H1 (cell line): Measurements from ENCODE around the gene LARP6. TPM values are rescaled to one million over a fixed set of nuclear protein-coding genes. Genes with fewer than 3 reads are reported as not detected.

Experiments
- CTCF ChIA-PET: fragments of 300-600 bp; sonication (Branson Sonifier 250); formaldehyde crosslinking; loops from one replicate; lab custom pipeline; 2021; ENCODE audit not compliant: partially characterized antibody; lab: Charles Lee
- POLR2A ChIA-PET: fragments of 300-600 bp; sonication (Branson Sonifier 250); formaldehyde crosslinking; loops from one replicate; lab custom pipeline; 2021; ENCODE audit warnings: inconsistent platforms; ENCODE audit not compliant: partially characterized antibody; lab: Charles Lee
- DNase-seq, 2 experiments: peaks; one replicate each; pipeline versions ENCODE4 v3.0.0 to v3.0.0-alpha.2; 2010 to 2022; ENCODE audit warnings: low spot score in 2 of 2, low read depth in 1 of 2, mixed read lengths in 1 of 2
- FAIRE-seq: peaks from 2 replicates; lab custom pipeline; 2011; peaks lifted over from hg19 to GRCh38; lab: Jason Lieb, UNC
- H2AFZ ChIP-seq: 2 replicates; pipeline ENCODE4 v1.8.1; 2012; ENCODE audit warnings: low read length, inconsistent platforms
- H2AK5ac ChIP-seq: 2 replicates; pipeline ENCODE4 v1.6.1; 2013; ENCODE audit warnings: low read depth, low read length
- H2BK120ac ChIP-seq: replicated peaks from 2 replicates; pipeline ENCODE3; 2013; ENCODE audit warnings: low read depth, low read length, inconsistent platforms
- H2BK12ac ChIP-seq: 2 replicates; pipeline ENCODE4 v1.6.1; 2013; ENCODE audit warnings: low read depth, low read length
- H2BK15ac ChIP-seq: 2 replicates; pipeline ENCODE4 v1.6.1; 2013; ENCODE audit warnings: low read length
- H2BK20ac ChIP-seq: 2 replicates; pipeline ENCODE4 v1.6.1; 2013; ENCODE audit warnings: low read length
- H2BK5ac ChIP-seq: 2 replicates; pipeline ENCODE4 v1.6.1; 2013; ENCODE audit warnings: low read depth, low read length
- H3K14ac ChIP-seq: 2 replicates; pipeline ENCODE4 v1.6.1; 2013; ENCODE audit warnings: inconsistent platforms; ENCODE audit not compliant: insufficient read length
- H3K18ac ChIP-seq: 2 replicates; pipeline ENCODE4 v1.6.1; 2013; ENCODE audit warnings: low read length; ENCODE audit errors: extremely low read depth
- H3K23ac ChIP-seq: 2 replicates; pipeline ENCODE4 v1.6.1; 2013; ENCODE audit warnings: inconsistent platforms; ENCODE audit not compliant: insufficient read length
- H3K23me2 ChIP-seq: 2 replicates; pipeline ENCODE4 v1.6.1; 2013; ENCODE audit warnings: low read depth, low read length
- H3K27ac ChIP-seq: 2 replicates; pipeline ENCODE4 v1.6.1; 2011; ENCODE audit warnings: low read depth, low read length, inconsistent platforms
- H3K27me3 ChIP-seq, 4 experiments: replicated peaks in 1 of 4; 1 replicate in 1 of 4; 2 replicates in 3 of 4; pipeline versions ENCODE4 v1.6.1 to v1.8.1; 2011 to 2013; ENCODE audit warnings: low read length in 3 of 4, mild to moderate bottlenecking in 3 of 4, inconsistent platforms in 2 of 4, mixed read lengths in 2 of 4, moderate library complexity in 1 of 4; ENCODE audit not compliant: control insufficient read depth in 3 of 4, insufficient read depth in 3 of 4; ENCODE audit errors: extremely low read depth in 1 of 4
- H3K36me3 ChIP-seq, 4 experiments: 2 replicates each; pipeline versions ENCODE4 v1.6.1 to v1.8.1; 2011 to 2013; ENCODE audit warnings: mild to moderate bottlenecking in 4 of 4, low read length in 3 of 4, moderate library complexity in 2 of 4, control low read depth in 1 of 4, inconsistent platforms in 1 of 4; ENCODE audit not compliant: insufficient read depth in 4 of 4, control insufficient read depth in 2 of 4
- H3K4ac ChIP-seq: replicated peaks from 2 replicates; pipeline ENCODE3; 2013; ENCODE audit warnings: low read length, low read depth, mixed read lengths, inconsistent platforms; ENCODE audit not compliant: insufficient read length
- H3K4me1 ChIP-seq, 4 experiments: replicated peaks in 1 of 4; 1 replicate in 1 of 4; 2 replicates in 3 of 4; pipeline versions ENCODE4 v1.6.1 to v1.8.1; 2011 to 2013; ENCODE audit warnings: low read length in 3 of 4, inconsistent platforms in 2 of 4, mixed read lengths in 1 of 4; ENCODE audit not compliant: insufficient read depth in 4 of 4, control insufficient read depth in 3 of 4
- H3K4me2 ChIP-seq, 2 experiments: 2 replicates each; pipeline versions ENCODE4 v1.6.1 to v1.8.1; 2011 to 2013; ENCODE audit warnings: low read depth in 2 of 2, low read length in 2 of 2, control low read depth in 1 of 2, inconsistent platforms in 1 of 2, mild to moderate bottlenecking in 1 of 2; ENCODE audit not compliant: insufficient read depth in 1 of 2
- H3K4me3 ChIP-seq, 4 experiments: fragments of 200-600, 300-600 bp in 1 of 4; sonication (generic), shearing (Covaris generic), sonication (Bioruptor Twin) in 1 of 4; 2 replicates each; pipeline versions ENCODE4 v1.5.1 to v1.8.1; 2011 to 2016; ENCODE audit warnings: low read length in 4 of 4, low read depth in 3 of 4, control low read depth in 2 of 4, inconsistent platforms in 2 of 4, mild to moderate bottlenecking in 2 of 4, mixed read lengths in 1 of 4, moderate library complexity in 1 of 4; ENCODE audit not compliant: insufficient read depth in 2 of 4; ENCODE audit errors: extremely low read depth in 1 of 4
- H3K56ac ChIP-seq: replicated peaks from 2 replicates; pipeline ENCODE3; 2013; ENCODE audit warnings: low read depth, mild to moderate bottlenecking, mixed read lengths, low read length, inconsistent platforms; ENCODE audit not compliant: insufficient read length
- H3K79me1 ChIP-seq: 2 replicates; pipeline ENCODE4 v1.6.1; 2013; ENCODE audit warnings: low read depth, low read length, control low read depth
- H3K79me2 ChIP-seq, 2 experiments: 2 replicates each; pipeline versions ENCODE4 v1.6.1 to v1.8.1; 2012 to 2013; ENCODE audit warnings: low read length in 2 of 2, mild to moderate bottlenecking in 2 of 2, inconsistent platforms in 1 of 2; ENCODE audit not compliant: insufficient read depth in 2 of 2, control insufficient read depth in 1 of 2
- H3K9ac ChIP-seq, 4 experiments: replicated peaks in 1 of 4; 1 replicate in 1 of 4; 2 replicates in 3 of 4; pipeline versions ENCODE4 v1.6.1 to v1.8.1; 2011 to 2013; ENCODE audit warnings: low read depth in 3 of 4, low read length in 3 of 4, control low read depth in 2 of 4, mild to moderate bottlenecking in 2 of 4, moderate library complexity in 2 of 4, inconsistent platforms in 1 of 4; ENCODE audit errors: extremely low read depth in 1 of 4
- H3K9me3 ChIP-seq, 2 experiments: 2 replicates each; pipeline versions ENCODE4 v1.6.1 to v1.8.1; 2012 to 2013; ENCODE audit warnings: mild to moderate bottlenecking in 2 of 2, moderate library complexity in 2 of 2, control low read depth in 1 of 2, inconsistent platforms in 1 of 2, low read depth in 1 of 2, low read length in 1 of 2, mixed read lengths in 1 of 2; ENCODE audit not compliant: insufficient read depth in 2 of 2
- H4K20me1 ChIP-seq, 2 experiments: replicated peaks in 1 of 2; 2 replicates each; pipeline versions ENCODE3 to v1.8.1; 2011 to 2013; ENCODE audit warnings: inconsistent platforms in 2 of 2, low read length in 2 of 2, mild to moderate bottlenecking in 1 of 2; ENCODE audit not compliant: insufficient read depth in 2 of 2, control insufficient read depth in 1 of 2
- H4K5ac ChIP-seq: 2 replicates; pipeline ENCODE4 v1.6.1; 2013; ENCODE audit warnings: low read length, low read depth, mixed read lengths, inconsistent platforms; ENCODE audit not compliant: insufficient read length
- H4K8ac ChIP-seq: 2 replicates; pipeline ENCODE4 v1.8.0; 2013; ENCODE audit warnings: mild to moderate bottlenecking, moderate library complexity, low read length, inconsistent platforms; ENCODE audit not compliant: insufficient read depth; ENCODE audit errors: extremely low read depth
- H4K91ac ChIP-seq: replicated peaks from 2 replicates; pipeline ENCODE3; 2013; ENCODE audit warnings: low read length, mixed read lengths, inconsistent platforms; ENCODE audit not compliant: insufficient read length
- BRCA1 ChIP-seq: IDR thresholded peaks from 2 replicates; pipeline ENCODE4 v1.6.1; 2012; ENCODE audit warnings: low read depth, low read length, improper control_type of control experiment
- CBX5 ChIP-seq: fragments of 300-800, 300-1000 bp; sonication (generic); IDR thresholded peaks from 2 replicates; pipeline ENCODE4 v1.7.1; 2016; ENCODE audit warnings: antibody characterized with exemption, low read length, low read depth
- CBX8 ChIP-seq: fragments of 300-800, 300-1000 bp; sonication (generic); IDR thresholded peaks from 2 replicates; pipeline ENCODE4 v1.7.1; 2016; ENCODE audit warnings: low read depth, low read length, borderline replicate concordance
- CHD2 ChIP-seq: IDR thresholded peaks from 2 replicates; pipeline ENCODE4 v1.6.1; 2012; ENCODE audit warnings: low read length, improper control_type of control experiment
- EGR1 ChIP-seq: IDR thresholded peaks from 2 replicates; pipeline ENCODE4 v1.6.1; 2011; ENCODE audit warnings: low read depth, low read length, borderline replicate concordance
- GTF2F1 ChIP-seq: IDR thresholded peaks from 2 replicates; pipeline ENCODE4 v1.6.1; 2012; ENCODE audit warnings: low read depth, low read length, improper control_type of control experiment, borderline replicate concordance
- JUND ChIP-seq: IDR thresholded peaks from 2 replicates; pipeline ENCODE4 v1.6.1; 2011; ENCODE audit warnings: mild to moderate bottlenecking, improper control_type of control experiment, low read length
- MAX ChIP-seq: IDR thresholded peaks from 2 replicates; pipeline ENCODE4 v1.6.1; 2012; ENCODE audit warnings: inconsistent platforms
- NANOG ChIP-seq: IDR thresholded peaks from 2 replicates; pipeline ENCODE4 v1.6.1; 2011; ENCODE audit warnings: low read length, low read depth, mild to moderate bottlenecking, inconsistent platforms; ENCODE audit not compliant: insufficient read depth, poor library complexity, severe bottlenecking
- NRF1 ChIP-seq: IDR thresholded peaks from 2 replicates; pipeline ENCODE4 v1.6.1; 2011; ENCODE audit warnings: mild to moderate bottlenecking, low read depth, low read length, improper control_type of control experiment
- RBBP5 ChIP-seq: IDR thresholded peaks from 2 replicates; pipeline ENCODE4 v1.7.1; 2012; ENCODE audit warnings: low read depth, mild to moderate bottlenecking, inconsistent platforms, low read length, moderate library complexity, borderline replicate concordance
- SIX5 ChIP-seq: IDR thresholded peaks from 2 replicates; pipeline ENCODE4 v1.6.1; 2011; ENCODE audit warnings: mild to moderate bottlenecking, low read depth, low read length
- SP2 ChIP-seq: IDR thresholded peaks from 2 replicates; pipeline ENCODE4 v1.6.1; 2012; ENCODE audit warnings: mild to moderate bottlenecking, low read length, inconsistent platforms
- SRF ChIP-seq: IDR thresholded peaks from 2 replicates; pipeline ENCODE4 v1.6.1; 2011; ENCODE audit warnings: mild to moderate bottlenecking, low read depth, low read length, moderate library complexity
- TAF1 ChIP-seq: IDR thresholded peaks from 2 replicates; pipeline ENCODE4 v1.6.1; 2011; ENCODE audit warnings: mild to moderate bottlenecking, low read depth, low read length
- YY1 ChIP-seq: IDR thresholded peaks from 2 replicates; pipeline ENCODE4 v1.6.1; 2011; ENCODE audit warnings: low read depth, mild to moderate bottlenecking, low read length
- WGBS, 2 experiments: shearing (Covaris generic) in 1 of 2; methylation state at CpG; one replicate each; pipeline versions ENCODE4 v1.1.6 to v1.1.7; 2013 to 2015; ENCODE audit warnings: low lambda C conversion rate in 2 of 2, mixed read lengths in 2 of 2, inconsistent platforms in 1 of 2, low coverage in 1 of 2, missing lambda C conversion rate in 1 of 2; ENCODE audit not compliant: insufficient replicate concordance in 2 of 2, insufficient coverage in 1 of 2, insufficient read length in 1 of 2; ENCODE audit errors: extremely low coverage in 1 of 2, missing lambda C conversion rate in 1 of 2; 5-methylcytosine and 5-hydroxymethylcytosine counted together
- polyA plus RNA-seq, 7 experiments: library from polyadenylated mRNA; depleted of rRNA in 3 of 7; stranded (reverse) in 5 of 7; unstranded in 2 of 7; fragments of >200 nt in 5 of 7; fragments of 200-250 nt in 2 of 7; gene quantifications; 1 replicate in 5 of 7; 2 replicates in 1 of 7; 4 replicates in 1 of 7; pipeline versions ENCODE4 v1.2.1 to v1.2.3, GENCODE V29; 2011 to 2013; ENCODE audit warnings: missing spikeins in 2 of 7, mixed read lengths in 2 of 7
- total RNA-seq: library from RNA; stranded (reverse); fragmentation: NEBNext Ultra II Directional; extraction: Animal tissue kit (Norgen Biotek cat#: 25700); gene quantifications from 2 replicates; pipeline ENCODE4 v1.2.1, GENCODE V29; 2021

Gene LARP6
- total and polyA plus RNA-seq, 2 of the 8 experiments (the other 6 are each of a cell fraction or from before 2014, with no cell fraction given), result 21.0 to 24.7 TPM

- no peaks in the 10 kb centered on the region for H3K36me3 ChIP-seq
- H4K91ac ChIP-seq, result no peak overlapping the region
- H3K79me1 ChIP-seq, result no peaks in the 10 kb centered on the region
- DNase-seq (no peak), FAIRE-seq (no peak)
- no peak overlapping the region for H3K56ac ChIP-seq
- H3K79me2 ChIP-seq, result no peaks in the 10 kb centered on the region
- H4K8ac ChIP-seq, result no peak overlapping the region
- no peak overlapping the region for H3K14ac ChIP-seq
- no peak overlapping the region for H2BK120ac ChIP-seq
- H2BK15ac ChIP-seq, result no peak overlapping the region
- no peak overlapping the region for H2BK5ac ChIP-seq
- WGBS, 2 experiments, result 91% methylated on average over 2 of the region's 2 CpGs; no CpG with 5 or more reads in 1 of the 2 experiments
- no peaks in the 10 kb centered on the region for H4K20me1 ChIP-seq
- POLR2A ChIA-PET, result no interaction called here
- H3K4me2 ChIP-seq, result no peak overlapping the region
- H3K4me3 ChIP-seq, result no peak overlapping the region
- H2BK12ac ChIP-seq, result no peak overlapping the region
- H3K27me3 ChIP-seq, result no peaks in the 10 kb centered on the region
- H3K4me1 ChIP-seq, result no peaks in the 10 kb centered on the region; a peak in 1 of 7 replicates
- H3K9me3 ChIP-seq, result no peaks in the 10 kb centered on the region; a peak in 1 of 4 replicates
- H3K23ac ChIP-seq, result no peak overlapping the region
- no peak overlapping the region for H2AK5ac ChIP-seq
- no peak overlapping the region for H3K4ac ChIP-seq
- H3K23me2 ChIP-seq, result peaks cover 2% of the 10 kb centered on the region; the same call in 1 of the 2 replicates
- H3K18ac ChIP-seq, result no peak overlapping the region
- no peak overlapping the region for H4K5ac ChIP-seq
- no peak overlapping the region; the same call in 1 of the 2 replicates for H2AFZ ChIP-seq
- H2BK20ac ChIP-seq, result 0 out of 2 replicates have a peak overlapping the region, but pooled peaks have one; percentile 0
- no peak overlapping the region for H3K9ac ChIP-seq
- H3K27ac ChIP-seq, result no peak overlapping the region
- CTCF ChIA-PET, result no interaction called here
- TF ChIP-seq GTF2F1, result no peak
- TF ChIP-seq NRF1, result no peak
- no peak for TF ChIP-seq CHD2
- TF ChIP-seq EGR1, result no peak
- TF ChIP-seq YY1, result no peak
- TF ChIP-seq BRCA1, result no peak
- no peak for TF ChIP-seq TAF1
- no peak for TF ChIP-seq MAX
- TF ChIP-seq SIX5, result no peak
- no peak for TF ChIP-seq CBX5
- TF ChIP-seq NANOG, result no peak
- no peak for TF ChIP-seq SRF
- no peak for TF ChIP-seq SP2
- TF ChIP-seq RBBP5, result no peak
- no peak for TF ChIP-seq CBX8
- TF ChIP-seq JUND, result no peak
These were observed 61.8 kb downstream of the LARP6 start for GRCh38 chr15:70792171-70792573.
